Thoracic aorta (tissue), 2 donors: ENCODE data around the gene BRSK2. TPM values are rescaled to one million over a fixed set of nuclear protein-coding genes. Genes with fewer than 3 reads are reported as not detected.

Experiments
- ATAC-seq: fragments of 150-250 bp; one replicate; pipeline ENCODE4 v1.8.0; 2017; ENCODE audit warnings: low read depth; ENCODE audit not compliant: insufficient number of reproducible peaks, low FRiP score
- DNase-seq: peaks from one replicate; pipeline ENCODE4 v3.0.0-alpha.2; 2020; ENCODE audit warnings: low spot score
- H3K27ac ChIP-seq, 2 donors: fragments of 200-600 bp; sonication (generic); 1 replicate in 1 of 2; 2 replicates in 1 of 2; pipeline ENCODE4 v1.5.1; 2016; ENCODE audit warnings: mild to moderate bottlenecking in 2 of 2, moderate library complexity in 2 of 2
- H3K27me3 ChIP-seq: fragments of 200-600 bp; sonication (generic); replicated peaks from 2 replicates; pipeline ENCODE4 v1.6.0; 2016; ENCODE audit warnings: mild to moderate bottlenecking; ENCODE audit not compliant: insufficient read depth
- H3K36me3 ChIP-seq: fragments of 200-600 bp; sonication (generic); one replicate; pipeline ENCODE4 v1.5.1; 2016
- H3K4me1 ChIP-seq, 2 donors: fragments of 200-600 bp; sonication (generic); 1 replicate in 1 of 2; 2 replicates in 1 of 2; pipeline versions ENCODE4 v1.5.1 to v1.6.0; 2016; ENCODE audit warnings: low read depth in 2 of 2, mild to moderate bottlenecking in 1 of 2; ENCODE audit not compliant: control insufficient read depth in 1 of 2
- H3K4me3 ChIP-seq: fragments of 200-600 bp; sonication (generic); 2 replicates; pipeline ENCODE4 v1.5.1; 2016; ENCODE audit warnings: mild to moderate bottlenecking
- H3K9me3 ChIP-seq: fragments of 200-600 bp; sonication (generic); 2 replicates; pipeline ENCODE4 v1.5.1; 2016
- CTCF ChIP-seq: fragments of 200-600 bp; sonication (generic); IDR thresholded peaks from one replicate; pipeline ENCODE4 v1.5.1; 2019; ENCODE audit warnings: antibody characterized with exemption
- total RNA-seq, 2 donors: library from RNA; depleted of rRNA; stranded (reverse); fragments of >200 nt; gene quantifications; one replicate each; pipeline versions ENCODE4 v1.1.0 to v1.2.3, GENCODE V29; 2016

Gene BRSK2
- total RNA-seq, 2 donors from 2014 or later: 1.2 TPM; not detected in 1

GRCh38 chr11:1348146-1348795, 41.5 kb upstream of the BRSK2 start:
- no peaks in the 10 kb centered on the region for H3K27me3 ChIP-seq
- no peaks in the 10 kb centered on the region for H3K9me3 ChIP-seq
- H3K36me3 ChIP-seq: no peaks in the 10 kb centered on the region
- no peak for TF ChIP-seq CTCF
- ATAC-seq (no peak), DNase-seq (no peak)
- H3K4me3 ChIP-seq: no peak overlapping the region
- no peaks in the 10 kb centered on the region for H3K4me1 ChIP-seq
- H3K27ac ChIP-seq: no peak overlapping the region

GRCh38 chr11:1348796-1349326, 40.9 kb upstream of the BRSK2 start:
- H3K27me3 ChIP-seq: no peaks in the 10 kb centered on the region
- no peaks in the 10 kb centered on the region for H3K36me3 ChIP-seq
- ATAC-seq (no peak), DNase-seq (no peak)
- TF ChIP-seq CTCF: no peak
- H3K4me1 ChIP-seq: no peaks in the 10 kb centered on the region
- H3K4me3 ChIP-seq: no peak overlapping the region
- H3K9me3 ChIP-seq: no peaks in the 10 kb centered on the region
- no peak overlapping the region for H3K27ac ChIP-seq

GRCh38 chr11:1349327-1350041, 40.2 kb upstream of the BRSK2 start:
- no peaks in the 10 kb centered on the region for H3K27me3 ChIP-seq
- TF ChIP-seq CTCF: no peak
- DNase-seq (no peak), ATAC-seq (no peak)
- no peak overlapping the region for H3K27ac ChIP-seq
- H3K4me1 ChIP-seq: no peaks in the 10 kb centered on the region
- no peak overlapping the region for H3K4me3 ChIP-seq
- no peaks in the 10 kb centered on the region for H3K9me3 ChIP-seq
- no peaks in the 10 kb centered on the region for H3K36me3 ChIP-seq

- no peak for TF ChIP-seq CTCF
- ATAC-seq (no peak), DNase-seq (no peak)
- no peak overlapping the region for H3K27ac ChIP-seq
- no peaks in the 10 kb centered on the region for H3K27me3 ChIP-seq
- no peak overlapping the region for H3K4me3 ChIP-seq
- no peaks in the 10 kb centered on the region for H3K36me3 ChIP-seq
- H3K4me1 ChIP-seq: no peaks in the 10 kb centered on the region
- no peaks in the 10 kb centered on the region for H3K9me3 ChIP-seq
Measured at GRCh38 chr11:1350086-1350725, 39.5 kb upstream of the BRSK2 start.

- H3K4me1 ChIP-seq: no peaks in the 10 kb centered on the region
- ATAC-seq (no peak), DNase-seq (no peak)
- H3K9me3 ChIP-seq: no peaks in the 10 kb centered on the region
- no peak overlapping the region for H3K27ac ChIP-seq
- TF ChIP-seq CTCF: no peak
- no peak overlapping the region for H3K4me3 ChIP-seq
- no peaks in the 10 kb centered on the region for H3K36me3 ChIP-seq
- no peaks in the 10 kb centered on the region for H3K27me3 ChIP-seq
Measured at GRCh38 chr11:1351278-1351937, 38.3 kb upstream of the BRSK2 start.
